C4-2B (cell line): ENCODE results near the gene ZFYVE28.
"Not testable (repeated sequence)": the region's sequence is repeated elsewhere in the genome, so short reads cannot be mapped to it uniquely, and the experiment has no call there.

Source experiments
- ZFX ChIP-seq: fragments of 450-650 bp; IDR thresholded peaks from 2 replicates; pipeline ENCODE4 v1.6.1; 2017
- TF ChIP-seq, protein P1 (sequence below): fragments of 450-650 bp; conservative IDR thresholded peaks from 2 replicates; pipeline ENCODE4 v1.5.1; 2017; ENCODE audit warnings: mild to moderate bottlenecking

GRCh38 chr4:2221378-2221777 is 197.1 kb downstream of the ZFYVE28 start:
- TF ChIP-seq, protein P1, sequence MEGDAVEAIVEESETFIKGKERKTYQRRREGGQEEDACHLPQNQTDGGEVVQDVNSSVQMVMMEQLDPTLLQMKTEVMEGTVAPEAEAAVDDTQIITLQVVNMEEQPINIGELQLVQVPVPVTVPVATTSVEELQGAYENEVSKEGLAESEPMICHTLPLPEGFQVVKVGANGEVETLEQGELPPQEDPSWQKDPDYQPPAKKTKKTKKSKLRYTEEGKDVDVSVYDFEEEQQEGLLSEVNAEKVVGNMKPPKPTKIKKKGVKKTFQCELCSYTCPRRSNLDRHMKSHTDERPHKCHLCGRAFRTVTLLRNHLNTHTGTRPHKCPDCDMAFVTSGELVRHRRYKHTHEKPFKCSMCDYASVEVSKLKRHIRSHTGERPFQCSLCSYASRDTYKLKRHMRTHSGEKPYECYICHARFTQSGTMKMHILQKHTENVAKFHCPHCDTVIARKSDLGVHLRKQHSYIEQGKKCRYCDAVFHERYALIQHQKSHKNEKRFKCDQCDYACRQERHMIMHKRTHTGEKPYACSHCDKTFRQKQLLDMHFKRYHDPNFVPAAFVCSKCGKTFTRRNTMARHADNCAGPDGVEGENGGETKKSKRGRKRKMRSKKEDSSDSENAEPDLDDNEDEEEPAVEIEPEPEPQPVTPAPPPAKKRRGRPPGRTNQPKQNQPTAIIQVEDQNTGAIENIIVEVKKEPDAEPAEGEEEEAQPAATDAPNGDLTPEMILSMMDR: not testable (repeated sequence)
- TF ChIP-seq ZFX: not testable (repeated sequence)
